ENCODE measurements around the gene ASPHD1. TPM values are rescaled to one million over a fixed set of nuclear protein-coding genes. Genes with fewer than 3 reads are reported as not detected.
"Not testable (repeated sequence)": the region's sequence is repeated elsewhere in the genome, so short reads cannot be mapped to it uniquely, and the experiment has no call there.

The ASPHD1 gene
- total RNA-seq, 1 donor from 2014 or later: 5.0 TPM

DNA sequence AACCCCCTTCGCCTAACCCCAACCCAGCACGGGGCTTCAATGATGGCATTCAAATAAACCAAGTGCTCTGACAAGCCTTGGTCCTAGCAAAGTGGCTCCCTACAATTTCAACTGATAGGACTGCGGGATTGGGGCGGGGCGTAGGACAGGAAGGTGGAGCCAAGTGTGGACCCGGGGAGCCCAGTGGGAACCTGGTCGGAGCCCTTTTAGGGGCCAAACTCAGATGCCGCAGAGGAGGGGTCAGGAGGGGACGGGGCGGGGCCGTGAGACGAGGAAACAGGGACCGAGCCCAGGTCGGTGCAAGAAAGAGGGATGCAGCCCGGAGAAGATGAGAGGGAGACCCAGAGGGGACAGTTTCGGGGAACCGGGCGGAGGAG lies 24.1 kb upstream of the ASPHD1 start:
- intact Hi-C loops (cut with DNase I): no loop called here
- DNase-seq (ENCODE audit: low spot score) (no peak), ATAC-seq (no peak)

DNA sequence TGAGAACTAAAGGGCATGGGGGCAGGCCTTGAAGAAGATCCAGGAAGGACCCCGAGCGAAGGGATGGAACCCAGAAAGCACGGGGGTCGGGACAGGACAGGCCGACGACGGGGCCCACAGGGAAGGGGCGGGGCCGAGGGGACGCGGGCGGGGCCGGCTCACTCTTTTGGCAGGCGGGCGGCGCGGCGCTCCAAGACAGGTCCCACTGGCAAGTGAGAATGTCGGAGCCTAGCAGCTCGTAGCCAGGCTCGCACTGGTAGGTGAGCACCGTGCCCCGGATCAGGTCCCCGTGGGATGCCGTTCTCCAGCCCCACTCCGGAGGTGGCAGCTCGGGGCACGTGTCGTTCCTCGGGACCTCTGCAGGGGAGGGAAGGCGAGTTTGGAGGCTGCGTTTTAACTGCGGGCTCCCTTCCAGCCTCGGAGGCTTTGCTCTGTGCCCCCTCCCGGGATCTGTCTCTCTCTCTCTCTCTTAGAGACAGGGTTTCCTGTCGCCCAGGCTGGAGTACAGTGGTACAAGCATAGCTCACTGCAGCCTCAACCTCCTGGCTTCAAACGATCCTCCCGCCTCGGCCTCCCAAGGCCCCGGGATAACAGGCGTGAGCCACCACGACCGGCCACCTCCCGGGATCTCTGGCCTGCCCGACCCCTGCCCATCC lies 23.6 kb upstream of the ASPHD1 start:
- ATAC-seq: no peak
- intact Hi-C loops (cut with DNase I): no loop called here
- DNase-seq (ENCODE audit: low spot score): no peak

DNA sequence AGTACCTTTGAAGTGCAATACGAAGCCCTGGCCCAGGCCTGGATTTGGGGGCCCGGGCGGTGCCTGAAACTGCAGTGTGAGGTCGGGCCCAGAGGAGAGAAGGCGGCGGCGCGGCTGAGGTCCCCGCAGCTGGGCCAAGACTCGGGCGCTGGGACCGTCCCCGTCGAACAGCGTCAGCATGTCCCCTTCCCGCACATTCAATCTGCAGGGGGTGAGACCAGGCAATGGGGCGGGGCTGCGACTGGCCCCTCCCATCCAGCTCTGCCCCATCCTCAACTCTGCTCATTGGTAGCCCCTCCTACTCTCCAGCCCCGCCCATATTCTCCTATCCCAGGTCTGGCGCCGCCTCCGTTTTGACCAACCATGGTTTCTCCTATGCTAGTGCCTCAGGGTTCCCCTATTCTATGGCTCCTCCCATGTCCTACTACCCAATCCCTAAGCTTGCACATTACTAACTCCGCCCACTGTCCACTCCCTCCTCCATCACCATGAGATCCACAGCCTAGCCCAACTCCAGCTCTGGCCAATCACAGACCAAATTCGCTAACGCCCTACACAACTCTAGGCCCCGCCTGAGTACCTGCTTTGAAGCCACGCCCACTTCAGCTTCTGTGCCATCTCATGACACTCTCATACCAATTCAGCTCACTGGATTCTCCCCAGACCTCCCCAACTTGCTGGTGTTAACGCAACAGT lies 22.9 kb upstream of the ASPHD1 start:
- DNase-seq (ENCODE audit: low spot score): no peak
- ATAC-seq: peak; percentile 12
- intact Hi-C loops (cut with DNase I): no loop called here

DNA sequence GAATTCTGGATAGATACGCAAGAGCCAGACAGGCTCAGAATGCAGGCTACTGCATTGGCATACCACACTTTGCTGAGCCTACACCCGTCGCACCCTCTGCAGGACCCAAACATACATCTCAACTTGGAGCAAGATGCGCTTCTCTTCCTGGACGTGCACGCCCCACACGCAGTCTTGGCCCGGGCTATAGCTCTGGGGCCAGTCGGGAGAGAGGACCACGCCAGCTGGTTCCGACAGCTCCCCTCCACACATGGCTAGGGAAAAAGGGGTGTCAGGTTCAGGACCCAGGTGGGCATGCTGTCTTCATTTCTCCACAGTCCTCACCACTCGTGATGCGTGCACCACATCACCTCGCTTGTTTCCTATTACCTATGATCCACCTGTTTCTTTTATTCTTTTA lies 22.1 kb upstream of the ASPHD1 start:
- ATAC-seq: no peak
- intact Hi-C loops (cut with DNase I): no loop called here

DNA sequence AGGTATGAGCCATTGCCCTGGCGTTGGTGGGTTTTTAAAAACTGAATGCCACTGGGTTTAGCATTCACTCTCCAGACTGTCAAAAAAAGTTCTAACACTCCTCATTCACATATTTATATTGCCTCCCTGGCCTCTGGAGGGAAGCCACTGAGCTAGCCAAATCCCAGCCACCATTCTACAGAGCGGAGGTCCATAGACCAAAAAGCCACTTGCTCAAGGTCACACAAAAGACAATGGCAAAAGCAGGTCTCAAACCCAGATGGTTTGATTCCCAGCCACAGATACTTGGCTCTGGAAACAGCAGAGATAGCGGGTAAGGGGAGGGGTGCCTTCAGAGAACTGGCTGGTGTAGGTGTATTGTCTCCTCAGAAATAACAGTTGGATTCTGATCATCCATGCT lies 19.2 kb upstream of the ASPHD1 start:
- intact Hi-C loops (cut with DNase I): no loop called here
- DNase-seq (ENCODE audit: low spot score) (no peak), ATAC-seq (no peak)

More for the DNA sequence above, 22.1 kb upstream of the ASPHD1 start:
- DNase-seq (ENCODE audit: low spot score): no peak

DNA sequence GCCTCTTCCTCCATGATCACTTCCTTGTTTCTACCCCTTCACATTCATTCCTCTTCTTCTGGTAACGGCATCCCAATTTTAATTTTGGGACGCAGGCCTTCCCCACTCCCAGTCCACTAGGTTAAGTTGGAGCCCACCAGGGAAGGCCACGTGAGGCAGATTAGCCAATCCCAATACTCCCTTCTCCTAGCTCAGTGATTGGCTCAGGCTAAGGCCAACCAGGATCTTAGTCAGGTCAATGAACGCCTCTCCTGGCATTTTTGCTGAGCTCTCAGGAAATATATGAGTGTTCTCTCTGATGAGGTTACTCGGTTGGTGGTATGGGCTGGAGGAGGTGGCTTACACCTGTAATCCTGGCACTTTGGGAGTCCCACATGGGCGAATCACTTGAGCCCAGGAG lies 16.3 kb upstream of the ASPHD1 start:
- intact Hi-C loops (cut with DNase I): no loop called here
- ATAC-seq: no peak
- no peak for DNase-seq (ENCODE audit: low spot score)

DNA sequence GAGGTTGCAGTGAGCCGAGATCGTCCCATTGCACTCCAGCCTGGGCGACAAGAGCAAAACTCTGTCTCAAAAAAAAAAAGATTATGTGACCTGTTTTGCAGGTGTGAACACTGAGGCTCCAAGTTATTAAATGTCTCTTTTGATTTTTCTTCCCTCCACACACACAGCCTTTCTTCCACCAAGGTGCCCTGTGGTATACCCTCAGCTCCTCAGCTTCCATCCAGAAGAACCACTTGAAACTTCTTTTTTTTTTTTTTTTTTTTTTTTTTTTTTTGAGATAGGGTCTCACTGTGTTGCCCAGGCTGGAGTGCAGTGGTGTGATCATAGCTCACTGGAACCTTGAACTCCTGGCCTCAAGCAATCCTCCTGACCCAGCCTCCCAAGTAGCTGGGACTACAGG lies 10.9 kb upstream of the ASPHD1 start:
- ATAC-seq; DNase-seq (ENCODE audit: low spot score); intact Hi-C loops (cut with DNase I): not testable (repeated sequence)

DNA sequence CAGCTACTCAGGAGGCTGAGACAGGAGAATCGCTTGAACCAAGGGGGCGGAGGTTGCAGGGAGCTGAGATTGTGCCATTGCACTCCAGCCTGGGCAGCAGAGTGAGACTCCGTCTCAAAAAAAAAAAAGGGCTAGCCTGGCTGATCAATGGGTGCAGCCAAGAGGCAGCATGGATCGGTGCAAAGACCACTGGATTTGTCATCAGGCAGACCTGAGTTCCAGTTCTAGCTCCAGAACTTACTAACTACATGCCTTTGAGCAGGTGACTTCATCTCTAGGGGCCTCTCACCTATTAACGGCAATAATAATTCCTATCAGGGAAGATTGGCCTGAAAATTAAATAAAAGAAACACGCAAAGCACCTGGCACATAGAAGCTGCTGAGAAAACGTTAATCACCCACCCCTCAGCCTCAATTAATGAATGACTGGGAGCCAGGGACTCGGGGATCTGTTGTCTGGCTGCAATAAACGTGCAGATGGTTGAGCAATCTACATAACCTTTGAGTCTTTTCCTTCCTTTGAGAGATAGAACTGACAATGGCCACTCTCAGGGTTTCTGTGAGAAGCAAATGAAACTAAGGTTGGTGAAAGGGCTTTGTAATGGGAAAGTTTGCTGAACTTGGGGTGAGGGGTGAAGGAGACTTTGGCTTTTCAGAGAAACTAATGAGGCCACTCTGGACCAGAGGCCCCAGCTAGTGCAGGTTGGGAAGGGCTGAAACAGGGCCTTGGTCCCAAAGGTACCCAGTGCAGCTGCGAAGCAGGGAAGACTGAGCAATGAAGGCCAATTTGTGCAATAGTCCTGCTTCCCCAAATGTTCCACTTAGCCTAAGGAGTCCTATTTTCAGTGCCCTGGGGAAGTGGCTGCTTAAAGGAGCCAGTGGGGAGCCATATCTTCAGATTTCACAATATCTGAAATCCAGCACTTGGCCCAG lies 8.5 kb upstream of the ASPHD1 start:
- intact Hi-C loops (cut with DNase I): no loop called here
- no peak for DNase-seq (ENCODE audit: low spot score)
- no peak for ATAC-seq

DNA sequence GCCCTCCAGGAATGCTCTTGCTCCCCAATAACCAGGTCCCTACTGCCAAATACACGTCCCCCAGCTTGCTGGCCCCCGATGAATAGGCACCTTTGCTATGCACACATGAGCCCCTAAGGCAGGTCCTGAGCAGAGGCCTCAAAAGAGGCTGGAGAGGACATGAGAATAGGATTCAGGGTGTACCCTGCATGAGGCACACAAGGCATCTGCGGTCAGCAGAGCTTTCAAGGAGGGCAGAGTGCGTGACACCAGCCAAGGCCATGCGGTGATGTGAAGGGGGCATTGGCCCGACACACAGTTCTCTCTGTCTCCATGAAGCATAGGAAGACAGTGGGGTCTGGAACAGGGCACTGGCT lies 7.9 kb upstream of the ASPHD1 start:
- intact Hi-C loops (cut with DNase I): no loop called here
- ATAC-seq: no peak
- DNase-seq (ENCODE audit: low spot score): no peak

DNA sequence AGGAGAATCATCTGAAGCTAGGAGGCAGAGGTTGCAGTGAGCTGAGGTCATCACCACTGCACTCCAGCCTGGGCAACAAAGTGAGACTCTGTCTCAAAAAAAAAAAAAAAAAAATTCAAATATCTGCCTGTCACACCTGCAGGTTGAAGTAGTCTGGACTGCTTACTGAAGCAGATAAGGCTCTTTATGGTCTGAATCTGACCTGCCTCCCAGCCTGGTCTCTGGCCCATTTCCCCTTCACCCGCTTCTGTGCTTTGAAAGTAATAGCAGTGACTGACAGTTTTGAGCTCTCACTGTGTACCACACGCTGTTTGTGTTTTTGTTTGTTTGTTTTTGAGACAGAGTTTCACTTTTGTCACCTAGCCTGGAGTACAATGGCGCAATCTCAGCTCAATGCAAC lies 6.7 kb upstream of the ASPHD1 start:
- ATAC-seq (no peak), DNase-seq (ENCODE audit: low spot score) (no peak)
- intact Hi-C loops (cut with DNase I): no loop called here

DNA sequence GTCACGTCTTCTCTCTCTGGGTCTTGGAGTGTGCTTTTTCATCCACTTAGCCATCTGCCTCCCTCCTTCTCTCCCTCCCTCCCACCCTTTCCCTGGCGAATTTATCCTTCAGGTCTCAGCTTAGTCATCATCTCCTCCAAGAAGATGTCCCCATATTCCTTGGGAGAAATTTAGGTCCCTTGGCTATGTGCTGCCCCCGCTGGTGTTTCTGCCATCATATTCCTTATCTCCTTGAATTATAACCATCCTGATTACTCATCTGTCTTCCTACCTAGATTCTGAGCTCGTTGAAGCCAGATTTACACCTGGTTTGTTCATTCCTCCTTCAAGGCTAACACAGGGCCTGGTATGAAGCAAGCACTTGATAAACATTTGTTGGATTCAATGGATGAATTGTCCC lies 5.9 kb upstream of the ASPHD1 start:
- intact Hi-C loops (cut with DNase I): no loop called here
- DNase-seq (ENCODE audit: low spot score): no peak
- no peak for ATAC-seq

DNA sequence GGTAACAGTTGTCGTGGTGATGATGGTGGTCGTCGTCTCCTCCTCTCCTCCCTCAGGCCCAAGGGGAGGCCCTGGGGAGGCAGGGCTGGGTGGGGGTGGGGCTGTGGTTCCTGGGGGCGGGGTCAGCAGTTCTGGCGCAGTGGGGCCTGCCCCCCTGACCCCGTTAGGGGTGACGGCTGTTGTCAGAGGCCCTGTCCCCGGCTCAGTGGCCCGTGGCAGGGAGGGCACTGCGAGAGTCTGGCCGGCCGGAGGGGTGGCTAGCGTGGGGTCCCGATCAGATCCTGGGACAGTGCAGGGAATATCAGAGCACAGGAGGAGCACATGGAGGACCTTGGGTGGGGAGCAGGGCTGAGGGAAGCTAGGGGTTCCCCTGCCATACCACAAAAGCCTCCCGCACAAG lies 3.4 kb upstream of the ASPHD1 start:
- intact Hi-C loops (cut with DNase I): no loop called here
- DNase-seq (ENCODE audit: low spot score) (no peak), ATAC-seq (no peak)

DNA sequence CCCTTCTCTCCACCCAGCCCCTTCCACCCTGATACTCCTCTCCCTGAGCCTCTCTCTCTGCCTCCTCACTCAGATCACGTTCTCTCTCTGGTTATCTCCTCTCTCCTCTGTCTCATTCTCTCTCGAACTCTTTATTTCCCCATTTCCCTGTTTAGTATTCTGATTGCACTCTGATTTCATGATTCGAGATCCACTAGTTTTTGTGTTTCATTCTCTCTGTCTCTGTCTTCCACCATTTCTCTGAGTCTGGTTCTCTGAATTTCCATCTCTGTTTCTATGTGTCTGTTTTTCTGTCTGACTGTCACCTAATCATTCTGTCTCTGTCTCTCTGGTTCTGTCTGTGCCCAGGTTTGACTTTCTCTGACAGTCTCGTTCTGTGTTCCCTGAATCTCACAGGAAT lies 3.0 kb upstream of the ASPHD1 start:
- ATAC-seq (no peak), DNase-seq (ENCODE audit: low spot score) (no peak)
- intact Hi-C loops (cut with DNase I): no loop called here

DNA sequence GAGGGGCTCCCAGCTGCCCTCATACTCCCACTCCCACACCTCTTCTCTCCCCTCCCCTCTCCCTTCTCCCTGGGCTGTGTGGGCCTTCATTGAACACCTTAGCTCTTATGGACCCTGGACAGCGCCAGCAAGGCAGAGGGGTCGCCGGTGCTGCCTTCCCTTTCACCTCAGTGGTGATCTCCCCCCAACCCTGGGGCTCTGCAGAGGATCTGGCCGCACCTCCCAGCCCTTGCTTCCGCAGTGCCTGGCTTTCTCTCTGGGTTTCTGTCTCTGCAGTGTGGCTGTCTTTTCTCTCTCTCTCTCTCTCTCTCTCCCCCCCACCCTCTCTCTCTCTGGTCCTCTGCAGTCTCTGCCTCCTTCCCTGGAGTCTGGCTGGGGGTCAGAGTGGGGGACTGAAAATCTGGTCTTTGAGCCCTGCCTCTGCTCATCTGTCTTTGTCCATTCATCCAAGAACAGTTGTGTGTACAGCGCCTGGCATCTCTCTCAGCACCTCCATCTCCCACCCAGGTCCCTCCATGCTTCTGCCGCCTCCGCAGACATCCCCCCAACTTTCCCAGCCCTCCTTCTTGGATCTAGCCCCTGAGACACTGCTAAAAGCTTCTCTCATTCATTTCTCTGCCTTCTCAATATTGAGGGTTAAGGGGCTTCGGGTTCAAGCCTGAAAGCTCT lies 2.0 kb upstream of the ASPHD1 start:
- no peak for DNase-seq (ENCODE audit: low spot score)
- ATAC-seq: no peak
- intact Hi-C loops (cut with DNase I): no loop called here

DNA sequence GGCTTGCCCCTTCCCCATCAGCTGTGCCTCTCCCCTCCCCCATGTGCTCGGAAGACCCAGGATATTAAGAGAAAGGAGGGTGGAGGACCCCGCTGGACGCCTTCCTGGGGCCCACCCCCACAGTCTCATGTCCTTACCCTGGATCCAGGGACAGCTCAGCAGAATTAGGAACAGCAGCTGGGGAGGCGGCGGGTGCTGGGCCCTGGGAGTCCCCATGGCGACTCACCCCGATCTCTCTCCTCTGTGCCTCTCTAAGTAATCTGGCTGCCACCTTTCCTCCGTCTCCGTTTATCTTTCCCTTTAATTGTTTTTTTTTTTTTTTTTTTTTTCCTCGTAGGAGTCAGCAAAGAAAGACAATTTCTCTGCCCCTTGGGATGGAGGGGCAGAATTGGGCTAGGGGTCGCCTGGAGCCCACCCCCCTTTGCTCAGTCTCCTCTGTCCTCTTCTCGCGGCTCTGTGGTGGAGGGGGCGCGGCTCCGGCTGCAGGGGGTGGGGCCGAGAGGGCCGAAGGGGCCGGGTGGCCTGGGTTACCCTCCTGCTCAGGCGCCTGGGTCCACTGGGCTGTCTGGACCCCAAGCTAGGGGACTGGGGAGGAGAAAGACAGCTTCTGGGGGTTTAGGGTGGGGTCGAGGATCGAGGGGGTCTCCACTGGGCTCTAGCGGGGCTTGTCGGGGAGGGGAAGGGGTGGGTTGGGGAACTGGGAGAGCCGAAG lies 1.3 kb upstream of the ASPHD1 start:
- intact Hi-C loops (cut with DNase I): no loop called here
- no peak for ATAC-seq
- no peak for DNase-seq (ENCODE audit: low spot score)

DNA sequence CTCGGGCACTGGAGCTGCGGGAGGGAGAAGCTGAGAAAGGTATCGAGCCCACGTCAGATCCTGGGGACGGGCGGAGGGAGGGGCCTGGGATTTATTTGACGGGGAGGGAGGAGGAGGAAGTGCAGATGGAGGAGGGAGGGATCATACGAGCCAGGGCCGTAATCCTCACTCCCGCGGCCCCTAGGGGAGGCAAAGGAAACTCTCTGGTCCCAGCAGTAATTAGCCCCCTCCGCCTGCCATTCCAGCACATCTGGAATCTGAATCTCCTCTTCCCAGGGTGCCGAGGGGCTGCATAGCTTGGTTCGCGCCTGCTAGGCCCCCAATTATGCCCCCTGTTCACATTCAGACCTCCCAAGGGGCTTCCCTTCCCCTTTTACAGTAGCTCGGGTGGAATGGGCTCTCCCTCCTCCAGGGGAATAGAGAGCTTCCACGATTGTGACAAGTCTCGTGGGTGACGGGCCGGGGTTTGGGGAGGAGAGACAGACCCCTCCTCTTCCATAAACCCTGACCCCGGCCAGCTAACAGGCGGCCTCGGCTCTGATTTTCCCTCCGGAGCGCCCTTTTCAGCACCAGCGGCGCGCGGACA lies 679 bp upstream of the ASPHD1 start, which contains the start of gene SEZ6L2:
Gene SEZ6L2, minus strand, starts transcription at position 35 of the 586 bp plus-strand sequence. CDS start 531 bp downstream, outside the sequence.
- intact Hi-C loops (cut with DNase I): loop anchor here (10.0 kb wide), 1 partner anchor 45 kb away; no protein-coding TSS in a partner anchor
- ATAC-seq (peak; percentile 31), DNase-seq (ENCODE audit: low spot score) (peak; percentile 88)

DNA sequence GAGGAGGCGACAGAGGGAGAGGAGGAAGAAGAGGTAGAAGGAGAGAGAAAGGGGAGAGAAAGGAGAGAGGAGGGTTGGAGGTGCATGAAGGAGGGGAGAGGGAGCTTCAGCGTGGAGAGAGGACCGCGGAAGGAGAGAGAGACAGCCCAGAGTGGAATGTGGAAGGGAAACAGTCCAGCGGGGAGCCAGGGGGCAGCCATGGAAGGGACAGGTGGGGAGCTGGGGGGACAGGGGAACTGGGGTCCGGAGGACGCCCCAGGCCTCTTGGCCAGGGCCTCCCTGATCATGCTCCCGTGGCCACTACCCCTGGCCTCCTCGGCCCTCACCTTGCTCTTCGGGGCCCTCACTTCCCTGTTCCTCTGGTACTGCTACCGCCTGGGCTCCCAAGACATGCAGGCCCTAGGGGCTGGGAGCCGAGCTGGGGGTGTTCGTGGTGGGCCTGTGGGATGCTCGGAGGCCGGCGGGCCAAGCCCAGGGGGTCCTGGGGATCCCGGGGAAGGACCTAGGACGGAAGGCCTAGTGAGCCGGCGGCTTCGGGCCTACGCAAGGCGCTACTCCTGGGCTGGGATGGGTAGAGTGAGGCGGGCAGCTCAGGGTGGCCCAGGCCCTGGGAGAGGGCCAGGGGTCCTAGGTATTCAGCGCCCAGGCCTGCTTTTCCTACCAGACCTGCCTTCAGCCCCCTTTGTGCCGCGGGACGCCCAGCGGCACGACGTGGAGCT lies 759 bp downstream of the ASPHD1 start:
- intact Hi-C loops (cut with DNase I): loop anchor here (10.0 kb wide), 1 partner anchor 46 kb away; no protein-coding TSS in a partner anchor
- DNase-seq (ENCODE audit: low spot score) (no peak), ATAC-seq (peak; percentile 5)

DNA sequence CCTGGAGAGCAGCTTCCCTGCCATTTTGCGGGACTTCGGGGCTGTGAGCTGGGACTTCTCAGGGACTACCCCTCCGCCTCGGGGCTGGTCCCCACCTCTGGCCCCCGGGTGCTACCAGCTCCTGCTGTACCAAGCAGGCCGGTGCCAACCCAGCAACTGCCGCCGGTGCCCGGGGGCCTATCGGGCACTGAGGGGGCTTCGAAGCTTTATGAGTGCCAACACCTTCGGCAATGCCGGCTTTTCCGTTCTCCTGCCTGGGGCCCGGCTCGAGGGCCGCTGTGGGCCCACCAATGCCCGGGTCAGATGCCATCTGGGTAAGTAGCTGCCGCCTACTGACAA lies 1.3 kb downstream of the ASPHD1 start:
- no peak for ATAC-seq
- no peak for DNase-seq (ENCODE audit: low spot score)
- intact Hi-C loops (cut with DNase I): loop anchor here (10.0 kb wide), 1 partner anchor 47 kb away; no protein-coding TSS in a partner anchor
